Neural cell (in vitro differentiated cells): Measurements from ENCODE around the gene SAA1. TPM values are rescaled to one million over a fixed set of nuclear protein-coding genes. Genes with fewer than 3 reads are reported as not detected.

Source experiments
- H2AFZ ChIP-seq: fragments of 200-600, 300-800 bp; sonication (generic), shearing (Covaris generic); 2 replicates; pipeline ENCODE4 v1.6.0; 2014; ENCODE audit warnings: low read depth, mild to moderate bottlenecking, antibody characterized with exemption, low read length, moderate library complexity
- H3F3A ChIP-seq: fragments of 200-600 bp; shearing (Covaris generic); 2 replicates; pipeline ENCODE4 v1.6.1; 2016; ENCODE audit warnings: mild to moderate bottlenecking, moderate library complexity, mixed read lengths, antibody characterized with exemption, low read length; ENCODE audit not compliant: insufficient read depth, poor library complexity, severe bottlenecking
- H3K27ac ChIP-seq: fragments of 200-600, 300-800 bp; sonication (generic), shearing (Covaris generic); 2 replicates; pipeline ENCODE4 v1.5.1; 2014; ENCODE audit warnings: mild to moderate bottlenecking, low read length, moderate library complexity
- H3K27me3 ChIP-seq: fragments of 300-800, 200-600 bp; sonication (generic), shearing (Covaris generic); 2 replicates; pipeline ENCODE4 v1.6.0; 2014; ENCODE audit warnings: mild to moderate bottlenecking, low read depth, low read length, moderate library complexity; ENCODE audit not compliant: insufficient read depth
- H3K36me3 ChIP-seq: fragments of 300-800, 200-600 bp; sonication (generic), shearing (Covaris generic); 2 replicates; pipeline ENCODE4 v1.5.1; 2014; ENCODE audit warnings: mild to moderate bottlenecking, antibody characterized with exemption, low read length, moderate library complexity; ENCODE audit not compliant: insufficient read depth
- H3K4me2 ChIP-seq: fragments of 300-800, 200-600 bp; sonication (generic), shearing (Covaris generic); 2 replicates; pipeline ENCODE4 v1.6.0; 2014; ENCODE audit warnings: mild to moderate bottlenecking, low read length
- H3K4me3 ChIP-seq: fragments of 300-800, 200-600 bp; sonication (generic), shearing (Covaris generic); 2 replicates; pipeline ENCODE4 v1.5.1; 2014; ENCODE audit warnings: mild to moderate bottlenecking, low read length, moderate library complexity
- H3K79me2 ChIP-seq: fragments of 200-600 bp; shearing (Covaris generic); replicated peaks from 2 replicates; pipeline ENCODE4 v1.6.0; 2014; ENCODE audit warnings: mild to moderate bottlenecking, low read length, moderate library complexity; ENCODE audit not compliant: insufficient read depth
- H3K9ac ChIP-seq: fragments of 300-800, 200-600 bp; sonication (generic), shearing (Covaris generic); 2 replicates; pipeline ENCODE4 v1.6.1; 2016; ENCODE audit warnings: mild to moderate bottlenecking, low read length, mixed read lengths
- H3K9me2 ChIP-seq: fragments of 200-600 bp; shearing (Covaris generic); 2 replicates; pipeline ENCODE4 v1.6.1; 2016; ENCODE audit warnings: mild to moderate bottlenecking, low read length, mixed read lengths; ENCODE audit not compliant: insufficient read depth
- H3K9me3 ChIP-seq: fragments of 200-600, 300-800 bp; sonication (generic), shearing (Covaris generic); 2 replicates; pipeline ENCODE4 v1.6.1; 2016; ENCODE audit warnings: mild to moderate bottlenecking, mixed run types, low read length, moderate library complexity, mixed read lengths
- H4K20me1 ChIP-seq: fragments of 200-600 bp; shearing (Covaris generic); 2 replicates; pipeline ENCODE4 v1.6.1; 2016; ENCODE audit warnings: mild to moderate bottlenecking, mixed run types; ENCODE audit not compliant: insufficient read depth
- CTCF ChIP-seq: fragments of 450-650 bp; IDR thresholded peaks from 2 replicates; pipeline ENCODE4 v1.5.1; 2014; ENCODE audit warnings: antibody characterized with exemption, mild to moderate bottlenecking, moderate library complexity; ENCODE audit not compliant: poor library complexity, severe bottlenecking
- EP300 ChIP-seq: fragments of 450-650 bp; conservative IDR thresholded peaks from 2 replicates; pipeline ENCODE4 v1.6.1; 2014; ENCODE audit warnings: antibody characterized with exemption, mild to moderate bottlenecking, moderate library complexity; ENCODE audit not compliant: poor library complexity, severe bottlenecking
- EZH2 ChIP-seq: fragments of 200-600, 300-800 bp; shearing (Covaris generic), sonication (generic); IDR thresholded peaks from 2 replicates; pipeline ENCODE4 v1.6.1; 2014; ENCODE audit warnings: antibody characterized with exemption, low read length, borderline replicate concordance, mild to moderate bottlenecking; ENCODE audit not compliant: insufficient read depth, poor library complexity, severe bottlenecking
- MXI1 ChIP-seq: fragments of 450-650 bp; conservative IDR thresholded peaks from 2 replicates; pipeline ENCODE4 v1.6.1; 2014; ENCODE audit warnings: antibody characterized with exemption, mild to moderate bottlenecking; ENCODE audit not compliant: poor library complexity, severe bottlenecking
- POLR2AphosphoS5 ChIP-seq: IDR thresholded peaks from 2 replicates; pipeline ENCODE4 v1.6.1; 2012
- RAD21 ChIP-seq: fragments of 450-650 bp; conservative IDR thresholded peaks from 2 replicates; pipeline ENCODE4 v1.6.1; 2014; ENCODE audit warnings: antibody characterized with exemption, mild to moderate bottlenecking, moderate library complexity
- SMC3 ChIP-seq: fragments of 450-650 bp; conservative IDR thresholded peaks from 2 replicates; pipeline ENCODE4 v1.6.1; 2014; ENCODE audit warnings: antibody characterized with exemption, mild to moderate bottlenecking, moderate library complexity; ENCODE audit not compliant: poor library complexity
- TAF1 ChIP-seq: IDR thresholded peaks from 2 replicates; pipeline ENCODE4 v1.6.1; 2012; ENCODE audit warnings: low read depth
- polyA plus RNA-seq: library from polyadenylated mRNA; depleted of rRNA; stranded (reverse); fragments of >200 nt; gene quantifications from 2 replicates; pipeline ENCODE4 v1.2.3, GENCODE V29; 2014
- TF ChIP-seq, protein P1 (sequence below): IDR thresholded peaks from 2 replicates; pipeline ENCODE4 v1.6.1; 2012; ENCODE audit warnings: borderline replicate concordance

SAA1 gene
- polyA plus RNA-seq, 1 donor from 2014 or later = not detected

DNA sequence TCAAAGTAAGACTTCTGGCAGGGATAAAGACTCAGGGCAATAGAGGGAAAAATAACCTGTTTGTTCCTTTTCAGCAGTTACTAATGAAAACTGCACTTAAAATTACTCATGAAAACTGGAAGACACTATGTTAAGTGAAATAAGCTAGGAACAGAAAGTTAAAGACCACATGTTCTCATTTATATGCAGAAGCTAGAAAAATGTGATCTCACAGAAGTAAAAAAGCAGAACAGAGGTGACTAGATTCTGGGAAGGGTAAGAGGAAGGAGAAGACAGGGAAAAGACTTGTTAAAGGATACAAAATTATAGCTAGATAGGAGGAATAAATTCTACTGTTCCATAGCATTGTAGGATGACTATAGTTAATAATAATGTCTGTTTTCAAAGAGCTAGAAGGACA, 33.7 kb downstream of the SAA1 start:
- Histone ChIP-seq H3K27ac (no peak overlapping the region), H3K79me2 (no peaks in the 10 kb centered on the region), H3K4me2 (no peak overlapping the region), H4K20me1 (no peaks in the 10 kb centered on the region), H3K9me2 (no peaks in the 10 kb centered on the region), H3K9me3 (no peaks in the 10 kb centered on the region), H3K36me3 (peaks cover 3% of the 10 kb centered on the region), H3K27me3 (no peaks in the 10 kb centered on the region), H2AFZ (no peak overlapping the region), H3F3A (no peaks in the 10 kb centered on the region), H3K4me3 (no peak overlapping the region), H3K9ac (no peak overlapping the region)
- TF ChIP-seq, protein P1, sequence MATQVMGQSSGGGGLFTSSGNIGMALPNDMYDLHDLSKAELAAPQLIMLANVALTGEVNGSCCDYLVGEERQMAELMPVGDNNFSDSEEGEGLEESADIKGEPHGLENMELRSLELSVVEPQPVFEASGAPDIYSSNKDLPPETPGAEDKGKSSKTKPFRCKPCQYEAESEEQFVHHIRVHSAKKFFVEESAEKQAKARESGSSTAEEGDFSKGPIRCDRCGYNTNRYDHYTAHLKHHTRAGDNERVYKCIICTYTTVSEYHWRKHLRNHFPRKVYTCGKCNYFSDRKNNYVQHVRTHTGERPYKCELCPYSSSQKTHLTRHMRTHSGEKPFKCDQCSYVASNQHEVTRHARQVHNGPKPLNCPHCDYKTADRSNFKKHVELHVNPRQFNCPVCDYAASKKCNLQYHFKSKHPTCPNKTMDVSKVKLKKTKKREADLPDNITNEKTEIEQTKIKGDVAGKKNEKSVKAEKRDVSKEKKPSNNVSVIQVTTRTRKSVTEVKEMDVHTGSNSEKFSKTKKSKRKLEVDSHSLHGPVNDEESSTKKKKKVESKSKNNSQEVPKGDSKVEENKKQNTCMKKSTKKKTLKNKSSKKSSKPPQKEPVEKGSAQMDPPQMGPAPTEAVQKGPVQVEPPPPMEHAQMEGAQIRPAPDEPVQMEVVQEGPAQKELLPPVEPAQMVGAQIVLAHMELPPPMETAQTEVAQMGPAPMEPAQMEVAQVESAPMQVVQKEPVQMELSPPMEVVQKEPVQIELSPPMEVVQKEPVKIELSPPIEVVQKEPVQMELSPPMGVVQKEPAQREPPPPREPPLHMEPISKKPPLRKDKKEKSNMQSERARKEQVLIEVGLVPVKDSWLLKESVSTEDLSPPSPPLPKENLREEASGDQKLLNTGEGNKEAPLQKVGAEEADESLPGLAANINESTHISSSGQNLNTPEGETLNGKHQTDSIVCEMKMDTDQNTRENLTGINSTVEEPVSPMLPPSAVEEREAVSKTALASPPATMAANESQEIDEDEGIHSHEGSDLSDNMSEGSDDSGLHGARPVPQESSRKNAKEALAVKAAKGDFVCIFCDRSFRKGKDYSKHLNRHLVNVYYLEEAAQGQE = no peak
- no peak for TF ChIP-seq SMC3
- no peak for TF ChIP-seq RAD21
- no peak for TF ChIP-seq TAF1
- no peak for TF ChIP-seq EZH2
- TF ChIP-seq EP300 = no peak
- no peak for TF ChIP-seq POLR2AphosphoS5
- no peak for TF ChIP-seq MXI1
- no peak for TF ChIP-seq CTCF

DNA sequence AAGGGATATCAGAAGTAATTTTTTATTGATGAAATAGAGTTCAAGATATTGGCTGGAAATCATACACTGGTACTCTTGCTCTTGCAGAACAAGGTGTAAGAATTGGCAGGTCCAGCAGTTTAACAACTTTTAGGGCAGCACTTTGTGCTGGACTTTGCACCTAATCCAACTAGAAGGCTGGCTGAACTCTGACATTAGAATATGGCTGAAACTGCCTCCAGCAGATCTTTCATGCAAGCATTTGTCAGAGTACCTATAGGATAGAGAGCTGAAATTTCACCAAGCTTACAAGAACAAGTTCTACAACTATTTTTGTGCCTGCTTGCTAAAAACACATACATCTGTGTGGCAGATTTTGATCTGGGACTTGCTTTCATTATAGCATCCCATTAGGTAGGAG, 38.7 kb downstream of the SAA1 start:
- Histone ChIP-seq H3K79me2 (no peaks in the 10 kb centered on the region), H2AFZ (no peak overlapping the region), H3K4me2 (no peak overlapping the region), H3K4me3 (no peak overlapping the region), H3K9me3 (no peaks in the 10 kb centered on the region), H3F3A (no peaks in the 10 kb centered on the region), H3K9ac (no peak overlapping the region), H3K27me3 (no peaks in the 10 kb centered on the region), H4K20me1 (no peaks in the 10 kb centered on the region), H3K9me2 (no peaks in the 10 kb centered on the region), H3K27ac (no peak overlapping the region), H3K36me3 (peaks cover 6% of the 10 kb centered on the region)
- no peak for TF ChIP-seq RAD21
